ENCODE measurements around the gene KBTBD3. TPM values are rescaled to one million over a fixed set of nuclear protein-coding genes. Genes with fewer than 3 reads are reported as not detected.
"Not testable (repeated sequence)": the region's sequence is repeated elsewhere in the genome, so short reads cannot be mapped to it uniquely, and the experiment has no call there.

Gene KBTBD3
- total RNA-seq, 1 experiment from 2014 or later, result 0.91 TPM

DNA sequence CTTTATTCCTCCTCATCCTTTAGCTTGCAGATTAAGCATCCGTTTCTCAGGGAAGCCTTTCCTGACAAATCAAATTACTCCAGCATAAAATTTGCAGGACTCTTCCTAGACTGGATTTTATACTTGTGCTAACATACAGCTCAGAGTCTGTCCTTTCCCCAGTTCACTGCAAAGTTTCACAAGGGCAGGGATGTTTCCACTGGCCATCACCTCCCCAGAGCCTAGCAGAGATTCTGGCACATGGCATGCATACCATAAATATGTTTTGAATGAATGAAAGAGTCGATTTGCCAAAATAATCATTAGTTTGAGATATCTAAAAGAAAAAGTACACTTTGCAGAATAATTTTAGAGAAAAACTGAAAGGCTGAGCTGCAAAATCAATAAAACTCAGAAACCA lies 65.7 kb downstream of the KBTBD3 start:
- no peak for DNase-seq (ENCODE audit: low read depth)

DNA sequence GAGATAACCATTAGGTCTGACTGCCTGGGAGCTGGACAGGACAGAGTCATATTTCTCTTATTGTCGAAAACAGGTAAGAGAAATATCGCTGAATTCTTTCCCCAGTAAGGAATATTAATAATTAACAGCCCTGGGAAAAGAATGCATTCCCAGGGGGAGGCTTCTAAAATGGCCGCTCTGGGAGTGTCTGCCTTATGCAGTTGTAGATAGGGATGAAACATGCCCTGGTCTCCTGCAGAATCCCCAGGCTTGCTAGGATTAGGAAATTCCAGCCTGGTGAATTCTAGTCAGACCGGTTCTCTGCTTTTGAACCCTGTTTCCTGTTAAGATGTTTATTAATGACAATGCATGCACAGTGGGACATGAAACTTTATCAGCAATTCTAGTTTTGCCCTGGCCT lies 74.1 kb downstream of the KBTBD3 start:
- not testable (repeated sequence) for DNase-seq (ENCODE audit: low read depth)

DNA sequence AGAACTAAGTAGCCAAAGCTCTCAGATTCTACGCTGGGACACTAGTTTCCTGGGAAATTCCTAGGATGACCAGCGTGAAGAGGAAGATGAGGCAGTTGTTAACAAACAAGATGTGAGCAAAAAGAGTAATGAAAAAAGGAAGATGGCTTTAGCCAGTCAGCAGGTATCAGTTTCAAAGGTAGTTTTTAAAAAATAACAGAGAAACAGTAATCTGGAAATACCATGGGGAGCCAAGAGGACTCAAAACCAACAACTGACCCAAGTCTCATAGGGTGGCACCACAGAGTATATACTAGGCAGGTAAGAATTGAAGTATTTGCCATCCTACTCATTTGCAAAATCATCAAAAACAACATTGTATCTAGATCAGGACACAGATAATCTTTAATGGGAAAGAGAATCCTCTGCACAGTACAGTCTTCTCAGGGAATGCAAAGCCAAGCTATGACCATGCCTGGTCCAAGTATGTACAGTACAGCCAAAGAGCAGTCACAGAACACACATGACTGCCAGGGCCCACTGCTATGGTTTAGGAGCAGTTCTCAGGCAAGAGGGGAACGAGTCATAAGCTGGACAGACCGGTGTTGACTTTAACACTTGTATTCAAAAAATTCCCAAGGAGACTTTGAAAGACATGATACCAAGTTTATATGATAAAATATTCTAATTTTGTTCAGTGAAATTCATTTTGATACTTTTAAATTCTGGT lies 75.7 kb downstream of the KBTBD3 start:
- no peak for DNase-seq (ENCODE audit: low read depth)

Other genes with a start within 250 kb of the KBTBD3 start
- 10.6 and 15.2 TPM in 2 replicates for gene MSANTD4, start 55.1 kb downstream of the KBTBD3 start, total RNA-seq (2014; rRNA removed; shearing (Covaris generic))
- 72.8 and 87.9 TPM in 2 replicates for gene AASDHPPT, start 315 bp upstream of the KBTBD3 start, total RNA-seq (2014; rRNA removed; shearing (Covaris generic))

All from Daoy (cell line).